HepG2 (cell line): Measurements from ENCODE around the gene SSMEM1. TPM values are rescaled to one million over a fixed set of nuclear protein-coding genes. Genes with fewer than 3 reads are reported as not detected.
A peak's percentile ranks its signal among the peaks of the same experiment; 100 is the strongest.

Experiments
- BHLHE40 ChIP-seq: IDR thresholded peaks from 2 replicates; pipeline ENCODE4 v1.6.1; 2011; ENCODE audit warnings: low read length, improper control_type of control experiment
- ETV6 ChIP-seq: sonication (generic); formaldehyde crosslinking; conservative IDR thresholded peaks from 2 replicates; pipeline ENCODE4 v1.4.0; 2020; ENCODE audit warnings: missing genetic modification reagents
- HNRNPUL1 ChIP-seq: fragments of 200-400 bp; formaldehyde crosslinking; IDR thresholded peaks from 2 replicates; pipeline ENCODE4 v1.6.1; 2017; ENCODE audit warnings: low read depth, mild to moderate bottlenecking, low read length, moderate library complexity
- KDM3A ChIP-seq: IDR thresholded peaks from 2 replicates; pipeline ENCODE4 v1.6.1; 2018; ENCODE audit warnings: low read depth, missing compliant biosample characterization
- KLF11 ChIP-seq: IDR thresholded peaks from 2 replicates; pipeline ENCODE4 v1.6.1; 2016; ENCODE audit warnings: missing compliant biosample characterization
- NCOA1 ChIP-seq: sonication (generic); formaldehyde crosslinking; IDR thresholded peaks from 2 replicates; pipeline ENCODE4 v1.9.0; 2021; ENCODE audit warnings: missing genetic modification reagents
- PHF8 ChIP-seq: sonication (generic); formaldehyde crosslinking; IDR thresholded peaks from 2 replicates; pipeline ENCODE4 v1.5.0; 2020; ENCODE audit warnings: missing genetic modification reagents
- POLR2AphosphoS5 ChIP-seq: IDR thresholded peaks from 2 replicates; pipeline ENCODE4 v1.6.1; 2012; ENCODE audit warnings: low read depth, low read length
- PTBP1 ChIP-seq: fragments of 200-400 bp; formaldehyde crosslinking; IDR thresholded peaks from 2 replicates; pipeline ENCODE4 v1.6.1; 2018; ENCODE audit warnings: low read length, low read depth; ENCODE audit not compliant: poor library complexity, severe bottlenecking
- SAP130 ChIP-seq: IDR thresholded peaks from 2 replicates; pipeline ENCODE4 v1.6.1; 2016; ENCODE audit warnings: low read depth
- TGIF2 ChIP-seq: IDR thresholded peaks from 2 replicates; pipeline ENCODE4 v1.6.1; 2016; ENCODE audit warnings: control low read depth, missing compliant biosample characterization
- TSC22D2 ChIP-seq: sonication (generic); formaldehyde crosslinking; IDR thresholded peaks from 2 replicates; pipeline ENCODE4 v1.5.1; 2020; ENCODE audit warnings: missing genetic modification reagents, mild to moderate bottlenecking, borderline replicate concordance
- ZIK1 ChIP-seq: sonication (generic); formaldehyde crosslinking; IDR thresholded peaks from 2 replicates; pipeline ENCODE4 v1.5.0; 2020; ENCODE audit warnings: mild to moderate bottlenecking, low read depth, missing genetic modification reagents, borderline replicate concordance
- ZNF430 ChIP-seq: sonication (generic); formaldehyde crosslinking; IDR thresholded peaks from 2 replicates; pipeline ENCODE4 v1.9.0; 2021; ENCODE audit warnings: mild to moderate bottlenecking, missing genetic modification reagents
- ZNF572 ChIP-seq: sonication (generic); formaldehyde crosslinking; IDR thresholded peaks from 2 replicates; pipeline ENCODE4 v1.5.1; 2020; ENCODE audit warnings: mild to moderate bottlenecking, missing genetic modification reagents
- polyA plus RNA-seq, 8 experiments: library from polyadenylated mRNA; depleted of rRNA in 3 of 8; stranded (reverse) in 7 of 8; unstranded in 1 of 8; fragments of >200 nt; fragmentation: Illumina TruSeq in 4 of 8; extraction: Trizol in 4 of 8; gene quantifications; 2 replicates each; pipeline versions ENCODE4 v1.2.1 to v1.2.3, GENCODE V29; 2011 to 2016; ENCODE audit warnings: low read depth in 4 of 8, missing spikeins in 1 of 8, mixed read lengths in 1 of 8; ENCODE audit not compliant: insufficient read depth in 1 of 8
- total RNA-seq, 5 experiments: library from RNA; depleted of rRNA; stranded (reverse); fragments of >200 nt; fragmentation: Illumina TruSeq; extraction: Trizol; gene quantifications; 2 replicates each; pipeline ENCODE4 v1.2.3, GENCODE V29; 2016; ENCODE audit warnings: low read depth in 1 of 5
- TF ChIP-seq, protein P1 (sequence below): IDR thresholded peaks from 2 replicates; pipeline ENCODE4 v1.6.1; 2016; ENCODE audit warnings: mild to moderate bottlenecking
- TF ChIP-seq, protein P2 (sequence below): sonication (generic); formaldehyde crosslinking; conservative IDR thresholded peaks from 2 replicates; pipeline ENCODE4 v1.4.0; 2020; ENCODE audit warnings: mild to moderate bottlenecking, missing genetic modification reagents, moderate library complexity
- TF ChIP-seq, protein P3 (sequence below): IDR thresholded peaks from 2 replicates; pipeline ENCODE4 v1.4.0; 2020; ENCODE audit warnings: mild to moderate bottlenecking, missing genetic modification reagents
- TF ChIP-seq, protein P4 (sequence below): sonication (generic); formaldehyde crosslinking; conservative IDR thresholded peaks from 2 replicates; pipeline ENCODE4 v1.8.0; 2022; ENCODE audit warnings: missing genetic modification reagents

SSMEM1 gene
- total and polyA plus RNA-seq, 2 of the 13 experiments (the other 11 are each of a cell fraction or from before 2014, with no cell fraction given) = not detected

- TF ChIP-seq KLF11 (0 out of 2 replicates have a peak, but pooled peaks have one; percentile 39), KDM3A (CRISPR knock-in tag) (peak; percentile 40; the same call in 1 of the 2 replicates), PTBP1 (peak; percentile 66), BHLHE40 (no peak), ETV6 (CRISPR knock-in tag) (peak; percentile 51; the same call in 1 of the 2 replicates), ZNF572 (CRISPR knock-in tag) (peak; percentile 30; the same call in 1 of the 2 replicates), TGIF2 (peak; percentile 24; the same call in 1 of the 2 replicates), PHF8 (CRISPR knock-in tag) (peak; percentile 90), NCOA1 (CRISPR knock-in tag) (no peak), TSC22D2 (CRISPR knock-in tag) (0 out of 2 replicates have a peak, but pooled peaks have one; percentile 7), ZNF430 (CRISPR knock-in tag) (peak; percentile 69; the same call in 1 of the 2 replicates), POLR2AphosphoS5 (peak; percentile 96), SAP130 (CRISPR knock-in tag) (peak; percentile 95), ZIK1 (CRISPR knock-in tag) (0 out of 2 replicates have a peak, but pooled peaks have one; percentile 55), HNRNPUL1 (no peak)
- TF ChIP-seq, protein P1, sequence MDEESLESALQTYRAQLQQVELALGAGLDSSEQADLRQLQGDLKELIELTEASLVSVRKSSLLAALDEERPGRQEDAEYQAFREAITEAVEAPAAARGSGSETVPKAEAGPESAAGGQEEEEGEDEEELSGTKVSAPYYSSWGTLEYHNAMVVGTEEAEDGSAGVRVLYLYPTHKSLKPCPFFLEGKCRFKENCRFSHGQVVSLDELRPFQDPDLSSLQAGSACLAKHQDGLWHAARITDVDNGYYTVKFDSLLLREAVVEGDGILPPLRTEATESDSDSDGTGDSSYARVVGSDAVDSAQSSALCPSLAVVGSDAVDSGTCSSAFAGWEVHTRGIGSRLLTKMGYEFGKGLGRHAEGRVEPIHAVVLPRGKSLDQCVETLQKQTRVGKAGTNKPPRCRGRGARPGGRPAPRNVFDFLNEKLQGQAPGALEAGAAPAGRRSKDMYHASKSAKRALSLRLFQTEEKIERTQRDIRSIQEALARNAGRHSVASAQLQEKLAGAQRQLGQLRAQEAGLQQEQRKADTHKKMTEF (CRISPR knock-in tag) = peak; percentile 69
- TF ChIP-seq, protein P2, sequence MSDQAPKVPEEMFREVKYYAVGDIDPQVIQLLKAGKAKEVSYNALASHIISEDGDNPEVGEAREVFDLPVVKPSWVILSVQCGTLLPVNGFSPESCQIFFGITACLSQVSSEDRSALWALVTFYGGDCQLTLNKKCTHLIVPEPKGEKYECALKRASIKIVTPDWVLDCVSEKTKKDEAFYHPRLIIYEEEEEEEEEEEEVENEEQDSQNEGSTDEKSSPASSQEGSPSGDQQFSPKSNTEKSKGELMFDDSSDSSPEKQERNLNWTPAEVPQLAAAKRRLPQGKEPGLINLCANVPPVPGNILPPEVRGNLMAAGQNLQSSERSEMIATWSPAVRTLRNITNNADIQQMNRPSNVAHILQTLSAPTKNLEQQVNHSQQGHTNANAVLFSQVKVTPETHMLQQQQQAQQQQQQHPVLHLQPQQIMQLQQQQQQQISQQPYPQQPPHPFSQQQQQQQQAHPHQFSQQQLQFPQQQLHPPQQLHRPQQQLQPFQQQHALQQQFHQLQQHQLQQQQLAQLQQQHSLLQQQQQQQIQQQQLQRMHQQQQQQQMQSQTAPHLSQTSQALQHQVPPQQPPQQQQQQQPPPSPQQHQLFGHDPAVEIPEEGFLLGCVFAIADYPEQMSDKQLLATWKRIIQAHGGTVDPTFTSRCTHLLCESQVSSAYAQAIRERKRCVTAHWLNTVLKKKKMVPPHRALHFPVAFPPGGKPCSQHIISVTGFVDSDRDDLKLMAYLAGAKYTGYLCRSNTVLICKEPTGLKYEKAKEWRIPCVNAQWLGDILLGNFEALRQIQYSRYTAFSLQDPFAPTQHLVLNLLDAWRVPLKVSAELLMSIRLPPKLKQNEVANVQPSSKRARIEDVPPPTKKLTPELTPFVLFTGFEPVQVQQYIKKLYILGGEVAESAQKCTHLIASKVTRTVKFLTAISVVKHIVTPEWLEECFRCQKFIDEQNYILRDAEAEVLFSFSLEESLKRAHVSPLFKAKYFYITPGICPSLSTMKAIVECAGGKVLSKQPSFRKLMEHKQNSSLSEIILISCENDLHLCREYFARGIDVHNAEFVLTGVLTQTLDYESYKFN (CRISPR knock-in tag) = peak; percentile 53; the same call in 1 of the 2 replicates
- TF ChIP-seq, protein P3, sequence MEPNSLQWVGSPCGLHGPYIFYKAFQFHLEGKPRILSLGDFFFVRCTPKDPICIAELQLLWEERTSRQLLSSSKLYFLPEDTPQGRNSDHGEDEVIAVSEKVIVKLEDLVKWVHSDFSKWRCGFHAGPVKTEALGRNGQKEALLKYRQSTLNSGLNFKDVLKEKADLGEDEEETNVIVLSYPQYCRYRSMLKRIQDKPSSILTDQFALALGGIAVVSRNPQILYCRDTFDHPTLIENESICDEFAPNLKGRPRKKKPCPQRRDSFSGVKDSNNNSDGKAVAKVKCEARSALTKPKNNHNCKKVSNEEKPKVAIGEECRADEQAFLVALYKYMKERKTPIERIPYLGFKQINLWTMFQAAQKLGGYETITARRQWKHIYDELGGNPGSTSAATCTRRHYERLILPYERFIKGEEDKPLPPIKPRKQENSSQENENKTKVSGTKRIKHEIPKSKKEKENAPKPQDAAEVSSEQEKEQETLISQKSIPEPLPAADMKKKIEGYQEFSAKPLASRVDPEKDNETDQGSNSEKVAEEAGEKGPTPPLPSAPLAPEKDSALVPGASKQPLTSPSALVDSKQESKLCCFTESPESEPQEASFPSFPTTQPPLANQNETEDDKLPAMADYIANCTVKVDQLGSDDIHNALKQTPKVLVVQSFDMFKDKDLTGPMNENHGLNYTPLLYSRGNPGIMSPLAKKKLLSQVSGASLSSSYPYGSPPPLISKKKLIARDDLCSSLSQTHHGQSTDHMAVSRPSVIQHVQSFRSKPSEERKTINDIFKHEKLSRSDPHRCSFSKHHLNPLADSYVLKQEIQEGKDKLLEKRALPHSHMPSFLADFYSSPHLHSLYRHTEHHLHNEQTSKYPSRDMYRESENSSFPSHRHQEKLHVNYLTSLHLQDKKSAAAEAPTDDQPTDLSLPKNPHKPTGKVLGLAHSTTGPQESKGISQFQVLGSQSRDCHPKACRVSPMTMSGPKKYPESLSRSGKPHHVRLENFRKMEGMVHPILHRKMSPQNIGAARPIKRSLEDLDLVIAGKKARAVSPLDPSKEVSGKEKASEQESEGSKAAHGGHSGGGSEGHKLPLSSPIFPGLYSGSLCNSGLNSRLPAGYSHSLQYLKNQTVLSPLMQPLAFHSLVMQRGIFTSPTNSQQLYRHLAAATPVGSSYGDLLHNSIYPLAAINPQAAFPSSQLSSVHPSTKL (CRISPR knock-in tag) = peak; percentile 54; the same call in 1 of the 2 replicates
- TF ChIP-seq, protein P4, sequence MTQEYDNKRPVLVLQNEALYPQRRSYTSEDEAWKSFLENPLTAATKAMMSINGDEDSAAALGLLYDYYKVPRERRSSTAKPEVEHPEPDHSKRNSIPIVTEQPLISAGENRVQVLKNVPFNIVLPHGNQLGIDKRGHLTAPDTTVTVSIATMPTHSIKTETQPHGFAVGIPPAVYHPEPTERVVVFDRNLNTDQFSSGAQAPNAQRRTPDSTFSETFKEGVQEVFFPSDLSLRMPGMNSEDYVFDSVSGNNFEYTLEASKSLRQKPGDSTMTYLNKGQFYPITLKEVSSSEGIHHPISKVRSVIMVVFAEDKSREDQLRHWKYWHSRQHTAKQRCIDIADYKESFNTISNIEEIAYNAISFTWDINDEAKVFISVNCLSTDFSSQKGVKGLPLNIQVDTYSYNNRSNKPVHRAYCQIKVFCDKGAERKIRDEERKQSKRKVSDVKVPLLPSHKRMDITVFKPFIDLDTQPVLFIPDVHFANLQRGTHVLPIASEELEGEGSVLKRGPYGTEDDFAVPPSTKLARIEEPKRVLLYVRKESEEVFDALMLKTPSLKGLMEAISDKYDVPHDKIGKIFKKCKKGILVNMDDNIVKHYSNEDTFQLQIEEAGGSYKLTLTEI = no peak
Observed at GRCh38 chr7:130205084-130205947, 2.3 kb upstream of the SSMEM1 start, which contains the start of gene TMEM209 (continued).
